Right atrium auricular region (tissue), 2 donors: ENCODE results near the gene ATP11A. TPM values are rescaled to one million over a fixed set of nuclear protein-coding genes. Genes with fewer than 3 reads are reported as not detected.
A peak's percentile ranks its signal among the peaks of the same experiment; 100 is the strongest.

ENCODE experiments used
- DNase-seq: peaks from one replicate; pipeline ENCODE4 v3.0.0-alpha.2; 2019; ENCODE audit warnings: low spot score
- H3K27ac ChIP-seq, 2 donors: fragments of 200-600 bp; sonication (generic); 1 replicate in 1 of 2; 2 replicates in 1 of 2; pipeline ENCODE4 v1.5.1; 2016 to 2019
- H3K27me3 ChIP-seq, 2 donors: fragments of 200-600 bp; sonication (generic); one replicate each; pipeline versions ENCODE4 v1.5.1 to v1.6.0; 2017 to 2019
- H3K36me3 ChIP-seq: fragments of 200-600 bp; sonication (generic); one replicate; pipeline ENCODE4 v1.5.1; 2016
- H3K4me1 ChIP-seq, 2 donors: fragments of 200-600 bp; sonication (generic); one replicate each; pipeline versions ENCODE4 v1.5.1 to v1.6.0; 2017 to 2019
- H3K4me3 ChIP-seq, 2 donors: fragments of 200-600 bp; sonication (generic); 1 replicate in 1 of 2; 2 replicates in 1 of 2; pipeline ENCODE4 v1.5.1; 2017 to 2019; ENCODE audit warnings: mild to moderate bottlenecking in 1 of 2, moderate library complexity in 1 of 2
- H3K9me3 ChIP-seq, 2 donors: fragments of 200-600 bp; sonication (generic); one replicate each; pipeline ENCODE4 v1.5.1; 2019
- total RNA-seq, 2 donors: library from RNA; depleted of rRNA; stranded (reverse); fragments of >200 nt; gene quantifications; one replicate each; pipeline ENCODE4 v1.1.0, GENCODE V29; 2016
- TF ChIP-seq, protein P1 (sequence below), 2 donors: fragments of 200-600 bp; sonication (generic); IDR thresholded peaks; one replicate each; pipeline ENCODE4 v1.5.1; 2019; ENCODE audit warnings: antibody characterized with exemption in 2 of 2

The ATP11A gene
- 10 to 100 TPM; 31.8 to 48.6 TPM for total RNA-seq

DNA sequence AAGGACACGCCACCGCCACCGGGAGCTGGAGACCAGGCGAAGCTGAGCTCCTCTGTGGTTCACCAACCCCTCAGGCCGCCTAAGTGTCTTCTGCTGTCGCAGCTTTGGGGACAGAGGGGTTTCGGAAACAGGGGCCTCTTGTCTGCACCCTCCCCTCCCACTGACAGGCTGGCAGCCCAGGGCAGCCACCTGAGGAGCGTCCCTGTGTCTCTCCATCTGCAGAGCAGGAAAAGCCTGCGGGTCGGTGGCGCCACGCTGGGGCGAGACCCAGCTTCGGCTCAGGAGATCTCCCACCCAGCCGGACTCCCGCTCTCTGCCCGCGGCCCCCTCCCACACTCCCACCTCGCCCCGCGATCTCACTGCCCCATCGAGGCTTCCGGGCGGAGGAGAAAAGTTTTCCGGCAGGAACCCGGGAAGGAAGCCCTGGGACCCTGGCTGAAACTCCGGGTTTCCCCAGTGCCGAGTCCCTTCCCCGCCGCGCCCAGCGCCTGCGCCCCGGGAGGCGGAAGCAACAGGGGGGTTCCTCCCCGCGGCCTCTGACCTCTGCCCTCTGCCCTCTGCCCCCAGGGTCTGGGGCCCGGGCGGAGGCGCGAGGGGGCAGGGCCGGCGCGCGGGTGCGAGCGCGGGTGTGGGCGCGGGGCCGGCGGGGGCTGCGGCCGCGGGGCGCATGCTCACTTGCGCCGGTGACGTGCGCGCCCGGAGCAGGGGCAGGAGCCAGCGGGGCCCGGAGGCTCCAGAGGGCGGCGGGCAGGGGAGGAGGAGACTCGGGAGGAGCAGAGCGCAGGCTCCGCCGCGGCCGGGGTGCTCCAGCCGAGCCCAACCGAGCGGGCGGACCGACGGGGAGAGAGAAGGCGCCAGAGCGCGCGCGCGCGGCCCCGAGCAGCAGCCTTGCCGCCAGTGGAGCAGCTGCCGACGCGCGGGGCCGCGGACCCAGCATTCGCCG, at the start of gene ATP11A:
ATP11A (plus strand) TSS at position 736 of the 943 bp plus-strand sequence. CDS start 379 bp downstream, outside the sequence.
- H3K9me3 ChIP-seq: no peaks in the 10 kb centered on the region

GRCh38 chr13:112641456-112642089, 48.3 kb upstream of the ATP11A start:
- H3K9me3 ChIP-seq: no peaks in the 10 kb centered on the region
- no peaks in the 10 kb centered on the region for H3K36me3 ChIP-seq
- DNase-seq: no peak
- peaks cover 0 to 3% of the 10 kb centered on the region in 2 donors for H3K27me3 ChIP-seq
- H3K27ac ChIP-seq: no peak overlapping the region
- no peaks in the 10 kb centered on the region for H3K4me1 ChIP-seq
- no peak overlapping the region for H3K4me3 ChIP-seq
- TF ChIP-seq, protein P1, sequence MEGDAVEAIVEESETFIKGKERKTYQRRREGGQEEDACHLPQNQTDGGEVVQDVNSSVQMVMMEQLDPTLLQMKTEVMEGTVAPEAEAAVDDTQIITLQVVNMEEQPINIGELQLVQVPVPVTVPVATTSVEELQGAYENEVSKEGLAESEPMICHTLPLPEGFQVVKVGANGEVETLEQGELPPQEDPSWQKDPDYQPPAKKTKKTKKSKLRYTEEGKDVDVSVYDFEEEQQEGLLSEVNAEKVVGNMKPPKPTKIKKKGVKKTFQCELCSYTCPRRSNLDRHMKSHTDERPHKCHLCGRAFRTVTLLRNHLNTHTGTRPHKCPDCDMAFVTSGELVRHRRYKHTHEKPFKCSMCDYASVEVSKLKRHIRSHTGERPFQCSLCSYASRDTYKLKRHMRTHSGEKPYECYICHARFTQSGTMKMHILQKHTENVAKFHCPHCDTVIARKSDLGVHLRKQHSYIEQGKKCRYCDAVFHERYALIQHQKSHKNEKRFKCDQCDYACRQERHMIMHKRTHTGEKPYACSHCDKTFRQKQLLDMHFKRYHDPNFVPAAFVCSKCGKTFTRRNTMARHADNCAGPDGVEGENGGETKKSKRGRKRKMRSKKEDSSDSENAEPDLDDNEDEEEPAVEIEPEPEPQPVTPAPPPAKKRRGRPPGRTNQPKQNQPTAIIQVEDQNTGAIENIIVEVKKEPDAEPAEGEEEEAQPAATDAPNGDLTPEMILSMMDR (IDR thresholded peaks at IDR 0.05): no peak

More for the DNA sequence above, at the start of gene ATP11A:
- Histone ChIP-seq H3K27me3 (no peaks in the 10 kb centered on the region), H3K4me1 (peaks cover 0 to 40% of the 10 kb centered on the region in 2 donors), H3K36me3 (no peaks in the 10 kb centered on the region), H3K27ac (peak within 1 kb of the TSS; percentile 95 to 98), H3K4me3 (peak within 1 kb of the TSS; percentile 69 to 81)
- peak; percentile 91 for DNase-seq
- TF ChIP-seq, protein P1 (IDR thresholded peaks at IDR 0.05): peak in 1 of 2 donors; percentile 50

GRCh38 chr13:112642090-112642460, 47.8 kb upstream of the ATP11A start:
- Histone ChIP-seq H3K4me1 (no peaks in the 10 kb centered on the region), H3K9me3 (no peaks in the 10 kb centered on the region), H3K4me3 (no peak overlapping the region), H3K27ac (no peak overlapping the region), H3K27me3 (no peaks in the 10 kb centered on the region), H3K36me3 (no peaks in the 10 kb centered on the region)
- no peak for DNase-seq
- TF ChIP-seq, protein P1 (IDR thresholded peaks at IDR 0.05): no peak

GRCh38 chr13:112643759-112644459, 45.9 kb upstream of the ATP11A start:
- Histone ChIP-seq H3K27me3 (no peaks in the 10 kb centered on the region), H3K4me1 (no peaks in the 10 kb centered on the region), H3K4me3 (no peak overlapping the region), H3K27ac (no peak overlapping the region), H3K36me3 (no peaks in the 10 kb centered on the region), H3K9me3 (no peaks in the 10 kb centered on the region)
- no peak for DNase-seq
- TF ChIP-seq, protein P1 (IDR thresholded peaks at IDR 0.05): no peak

- H3K36me3 ChIP-seq: no peaks in the 10 kb centered on the region
- no peak overlapping the region for H3K4me3 ChIP-seq
- no peaks in the 10 kb centered on the region for H3K4me1 ChIP-seq
- no peaks in the 10 kb centered on the region for H3K9me3 ChIP-seq
- DNase-seq: no peak
- TF ChIP-seq, protein P1 (IDR thresholded peaks at IDR 0.05): no peak
- H3K27ac ChIP-seq: no peak overlapping the region
- no peaks in the 10 kb centered on the region for H3K27me3 ChIP-seq
Observed at GRCh38 chr13:112645327-112645914, 44.4 kb upstream of the ATP11A start.
